ENCODE measurements around the gene NSMCE1. TPM values are rescaled to one million over a fixed set of nuclear protein-coding genes. Genes with fewer than 3 reads are reported as not detected.

Gene NSMCE1
- total and polyA plus RNA-seq, 2 of the 8 experiments (the other 6 are each of a cell fraction or from before 2014, with no cell fraction given) = 8.1 to 16.6 TPM

DNA sequence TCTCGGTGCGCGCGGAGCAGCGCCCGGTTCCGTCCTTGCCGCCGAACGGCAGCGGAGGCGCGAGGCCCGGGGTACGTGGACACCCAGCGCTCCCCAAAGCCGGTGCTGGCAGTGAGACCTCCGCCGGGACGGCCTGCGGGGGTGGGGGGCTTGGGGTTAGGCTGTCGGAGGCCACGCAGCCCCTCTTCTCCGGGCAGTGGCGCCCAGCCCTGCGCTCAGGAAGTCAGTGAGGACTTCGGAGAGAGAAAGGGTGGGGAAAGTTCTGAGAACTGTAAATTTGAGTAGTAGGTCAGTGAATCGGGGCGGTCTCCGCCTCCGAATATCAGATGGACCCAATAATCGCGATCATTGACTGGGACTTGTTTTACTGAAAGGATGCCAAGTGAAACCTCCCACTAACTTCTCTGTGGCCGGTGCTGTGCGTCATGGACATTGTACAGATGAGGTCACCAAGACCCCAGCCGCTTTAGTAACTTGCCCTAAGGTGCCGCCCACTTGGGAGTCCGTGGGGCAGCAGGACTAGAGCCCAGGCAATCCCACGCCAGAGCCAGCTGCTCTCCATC is 45.7 kb upstream of the NSMCE1 start (continued):
- peak; percentile 54 for TF ChIP-seq ASH2L (IDR thresholded peaks at IDR 0.05; ENCODE audit: low read length)
- TF ChIP-seq SIRT6 (IDR thresholded peaks at IDR 0.05; ENCODE audit: low read length) = no peak
- 0 out of 2 replicates have a peak, but pooled peaks have one; percentile 3 for TF ChIP-seq PHF8 (conservative IDR thresholded peaks at IDR 0.05; ENCODE audit: low read depth, low read length)
- TF ChIP-seq CBX8 (IDR thresholded peaks at IDR 0.05; ENCODE audit: borderline replicate concordance, low read depth, low read length) = no peak
- TF ChIP-seq RXRA (IDR thresholded peaks at IDR 0.05; ENCODE audit: insufficient read depth, low read depth, low read length) = no peak
- TF ChIP-seq, protein P1, sequence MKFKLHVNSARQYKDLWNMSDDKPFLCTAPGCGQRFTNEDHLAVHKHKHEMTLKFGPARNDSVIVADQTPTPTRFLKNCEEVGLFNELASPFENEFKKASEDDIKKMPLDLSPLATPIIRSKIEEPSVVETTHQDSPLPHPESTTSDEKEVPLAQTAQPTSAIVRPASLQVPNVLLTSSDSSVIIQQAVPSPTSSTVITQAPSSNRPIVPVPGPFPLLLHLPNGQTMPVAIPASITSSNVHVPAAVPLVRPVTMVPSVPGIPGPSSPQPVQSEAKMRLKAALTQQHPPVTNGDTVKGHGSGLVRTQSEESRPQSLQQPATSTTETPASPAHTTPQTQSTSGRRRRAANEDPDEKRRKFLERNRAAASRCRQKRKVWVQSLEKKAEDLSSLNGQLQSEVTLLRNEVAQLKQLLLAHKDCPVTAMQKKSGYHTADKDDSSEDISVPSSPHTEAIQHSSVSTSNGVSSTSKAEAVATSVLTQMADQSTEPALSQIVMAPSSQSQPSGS (IDR thresholded peaks at IDR 0.05; ENCODE audit: low read length) = no peak
- no peak for TF ChIP-seq SP1 (IDR thresholded peaks at IDR 0.05; ENCODE audit: low read depth, low read length)
- no peak for TF ChIP-seq RNF2 (IDR thresholded peaks at IDR 0.05; ENCODE audit: borderline replicate concordance, low read depth, low read length, missing control alignments, poor library complexity, severe bottlenecking)
- peak; percentile 35 for TF ChIP-seq EZH2 (IDR thresholded peaks at IDR 0.05; ENCODE audit: low read depth, low read length, severe bottlenecking)
- TF ChIP-seq EGR1 (IDR thresholded peaks at IDR 0.05; ENCODE audit: borderline replicate concordance, low read depth, low read length) = no peak
- no peak for TF ChIP-seq ZNF274 (IDR thresholded peaks at IDR 0.05; ENCODE audit: borderline replicate concordance, extremely low read depth, low read length)
- TF ChIP-seq SRF (IDR thresholded peaks at IDR 0.05; ENCODE audit: low read depth, low read length) = no peak
- TF ChIP-seq NRF1 (IDR thresholded peaks at IDR 0.05; ENCODE audit: low read depth, low read length) = no peak
- TF ChIP-seq HDAC2 (IDR thresholded peaks at IDR 0.05; ENCODE audit: borderline replicate concordance in 1 of 2, low read depth in 2 of 2, low read length in 2 of 2) = no peak
- TF ChIP-seq GTF2F1 (IDR thresholded peaks at IDR 0.05; ENCODE audit: borderline replicate concordance, low read depth, low read length) = no peak
- no peak for TF ChIP-seq TBP (IDR thresholded peaks at IDR 0.05; ENCODE audit: low read depth, low read length)
- TF ChIP-seq JUND (IDR thresholded peaks at IDR 0.05; ENCODE audit: low read length) = no peak
- TF ChIP-seq SP4 (IDR thresholded peaks at IDR 0.05; ENCODE audit: low read length) = no peak
- TF ChIP-seq, protein P2, sequence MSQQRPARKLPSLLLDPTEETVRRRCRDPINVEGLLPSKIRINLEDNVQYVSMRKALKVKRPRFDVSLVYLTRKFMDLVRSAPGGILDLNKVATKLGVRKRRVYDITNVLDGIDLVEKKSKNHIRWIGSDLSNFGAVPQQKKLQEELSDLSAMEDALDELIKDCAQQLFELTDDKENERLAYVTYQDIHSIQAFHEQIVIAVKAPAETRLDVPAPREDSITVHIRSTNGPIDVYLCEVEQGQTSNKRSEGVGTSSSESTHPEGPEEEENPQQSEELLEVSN (IDR thresholded peaks at IDR 0.05) = peak; percentile 68
- no peak for TF ChIP-seq CBX5 (IDR thresholded peaks at IDR 0.05; ENCODE audit: low read depth, low read length)
- no peak for TF ChIP-seq FOSL1 (IDR thresholded peaks at IDR 0.05; ENCODE audit: insufficient read depth, low read depth, low read length)
- TF ChIP-seq, protein P3, sequence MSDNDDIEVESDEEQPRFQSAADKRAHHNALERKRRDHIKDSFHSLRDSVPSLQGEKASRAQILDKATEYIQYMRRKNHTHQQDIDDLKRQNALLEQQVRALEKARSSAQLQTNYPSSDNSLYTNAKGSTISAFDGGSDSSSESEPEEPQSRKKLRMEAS (IDR thresholded peaks at IDR 0.05) = peak; percentile 48; the same call in 1 of the 2 replicates
- no peak for TF ChIP-seq SP2 (IDR thresholded peaks at IDR 0.05; ENCODE audit: low read length)

Data from H1 (cell line).